SK-N-SH (cell line): Measurements from ENCODE around the gene CAVIN4. TPM values are rescaled to one million over a fixed set of nuclear protein-coding genes. Genes with fewer than 3 reads are reported as not detected.
A peak's percentile ranks its signal among the peaks of the same experiment; 100 is the strongest.

ENCODE experiments used
- CTCF ChIA-PET: fragments of 300-600, 350-600 bp; formaldehyde crosslinking; extraction: SDS; loops from one replicate; lab custom pipeline; 2021; lab: Yijun Ruan, JAX
- POLR2A ChIA-PET: fragments of 350-600 bp; sonication (Branson Sonifier 250); formaldehyde crosslinking; extraction: SDS; loops from one replicate; lab custom pipeline; 2020; ENCODE audit warnings: antibody characterized with exemption, inconsistent platforms; lab: Yijun Ruan, JAX
- DNase-seq: peaks from one replicate; pipeline ENCODE4 v3.0.0; 2012
- H2AFZ ChIP-seq: fragments of 200-600 bp; sonication (generic); 2 replicates; pipeline ENCODE4 v1.8.1; 2016; ENCODE audit warnings: antibody characterized with exemption, mild to moderate bottlenecking, low read depth
- H3F3A ChIP-seq: fragments of 200-600 bp; sonication (generic); replicated peaks from 2 replicates; pipeline ENCODE3; 2016; ENCODE audit warnings: antibody characterized with exemption, mild to moderate bottlenecking; ENCODE audit not compliant: insufficient read depth
- H3K27ac ChIP-seq, 2 experiments: fragments of 200-500 bp in 1 of 2; fragments of 200-600 bp in 1 of 2; sonication (Bioruptor generic) in 1 of 2; sonication (generic), shearing (Covaris generic) in 1 of 2; 2 replicates each; pipeline versions ENCODE4 v1.5.1 to v1.6.1; 2014 to 2016; ENCODE audit warnings: low read depth in 2 of 2, inconsistent platforms in 1 of 2, low read length in 1 of 2, mild to moderate bottlenecking in 1 of 2, mixed read lengths in 1 of 2
- H3K27me3 ChIP-seq: fragments of 200-600 bp; sonication (generic), shearing (Covaris generic); 2 replicates; pipeline ENCODE4 v1.6.1; 2016; ENCODE audit warnings: mixed run types; ENCODE audit not compliant: insufficient read depth
- H3K36me3 ChIP-seq, 2 experiments: fragments of 200-500 bp in 1 of 2; fragments of 200-600 bp in 1 of 2; sonication (Bioruptor generic) in 1 of 2; sonication (generic) in 1 of 2; replicated peaks in 1 of 2; 2 replicates each; pipeline versions ENCODE3 to v1.5.1; 2014 to 2016; ENCODE audit warnings: low read length in 1 of 2, mild to moderate bottlenecking in 1 of 2; ENCODE audit not compliant: insufficient read depth in 2 of 2, control insufficient read depth in 1 of 2
- H3K4me1 ChIP-seq, 2 experiments: fragments of 200-500 bp in 1 of 2; fragments of 200-600 bp in 1 of 2; sonication (Bioruptor generic) in 1 of 2; sonication (generic), shearing (Covaris generic) in 1 of 2; 2 replicates each; pipeline versions ENCODE4 v1.5.1 to v1.6.1; 2014 to 2016; ENCODE audit warnings: low read depth in 1 of 2, low read length in 1 of 2, mixed run types in 1 of 2; ENCODE audit not compliant: insufficient read depth in 2 of 2, control insufficient read depth in 1 of 2
- H3K4me2 ChIP-seq: fragments of 200-600 bp; sonication (generic), shearing (Covaris generic); 2 replicates; pipeline ENCODE4 v1.6.1; 2017; ENCODE audit warnings: mixed run types
- H3K4me3 ChIP-seq, 2 experiments: fragments of 200-500 bp in 1 of 2; fragments of 200-600 bp in 1 of 2; sonication (Bioruptor generic) in 1 of 2; sonication (generic), shearing (Covaris generic) in 1 of 2; 2 replicates each; pipeline versions ENCODE4 v1.5.1 to v1.8.1; 2014 to 2016; ENCODE audit warnings: low read depth in 2 of 2, inconsistent platforms in 1 of 2, low read length in 1 of 2, mild to moderate bottlenecking in 1 of 2, mixed read lengths in 1 of 2, moderate library complexity in 1 of 2
- H3K79me2 ChIP-seq: fragments of 200-600 bp; sonication (generic); 2 replicates; pipeline ENCODE4 v1.8.1; 2017; ENCODE audit warnings: mild to moderate bottlenecking; ENCODE audit not compliant: insufficient read depth
- H3K9ac ChIP-seq: fragments of 200-600 bp; sonication (generic); 2 replicates; pipeline ENCODE4 v1.6.1; 2017; ENCODE audit warnings: mixed run types
- H3K9me2 ChIP-seq: fragments of 200-600 bp; sonication (generic); 2 replicates; pipeline ENCODE4 v1.6.1; 2017; ENCODE audit warnings: mixed run types
- H3K9me3 ChIP-seq: fragments of 200-600 bp; sonication (generic); 2 replicates; pipeline ENCODE4 v1.6.1; 2017; ENCODE audit warnings: mixed run types, mild to moderate bottlenecking, moderate library complexity
- H4K20me1 ChIP-seq: fragments of 200-600 bp; sonication (generic); 2 replicates; pipeline ENCODE4 v1.6.1; 2017; ENCODE audit warnings: mild to moderate bottlenecking, mixed run types; ENCODE audit not compliant: insufficient read depth
- CHD2 ChIP-seq: fragments of 150-350 bp; IDR thresholded peaks from 2 replicates; pipeline ENCODE4 v1.6.1; 2018; ENCODE audit warnings: low read length; ENCODE audit not compliant: partially characterized antibody
- ELF1 ChIP-seq: IDR thresholded peaks from 2 replicates; pipeline ENCODE4 v1.4.0; 2012
- EP300 ChIP-seq, 2 experiments: IDR thresholded peaks; 2 replicates each; pipeline versions ENCODE4 v1.4.0 to v1.6.1; 2012; ENCODE audit warnings: borderline replicate concordance in 1 of 2, low read depth in 1 of 2, low read length in 1 of 2
- FOXJ3 ChIP-seq: sonication (generic); formaldehyde crosslinking; IDR thresholded peaks from 2 replicates; pipeline ENCODE4 v1.5.1; 2020; ENCODE audit warnings: mild to moderate bottlenecking, missing genetic modification reagents
- FOXM1 ChIP-seq: IDR thresholded peaks from 2 replicates; pipeline ENCODE4 v1.4.0; 2012; ENCODE audit warnings: low read depth, mild to moderate bottlenecking
- GABPA ChIP-seq: IDR thresholded peaks from 2 replicates; pipeline ENCODE4 v1.4.0; 2012; ENCODE audit warnings: low read depth, mild to moderate bottlenecking
- GATA2 ChIP-seq: sonication (generic); formaldehyde crosslinking; IDR thresholded peaks from 2 replicates; pipeline ENCODE4 v1.5.0; 2020; ENCODE audit warnings: mild to moderate bottlenecking, missing genetic modification reagents
- MXI1 ChIP-seq: IDR thresholded peaks from 2 replicates; pipeline ENCODE4 v1.6.1; 2012; ENCODE audit warnings: mild to moderate bottlenecking, low read depth, low read length, improper control_type of control experiment
- NRF1 ChIP-seq: IDR thresholded peaks from 2 replicates; pipeline ENCODE4 v1.6.1; 2012; ENCODE audit warnings: low read depth, mild to moderate bottlenecking, low read length
- POLR2AphosphoS5 ChIP-seq: IDR thresholded peaks from 2 replicates; pipeline ENCODE4 v1.6.1; 2012; ENCODE audit warnings: low read depth, low read length
- RAD21 ChIP-seq: IDR thresholded peaks from 2 replicates; pipeline ENCODE4 v1.6.1; 2012; ENCODE audit warnings: mild to moderate bottlenecking, low read length
- RCOR1 ChIP-seq: fragments of 150-350 bp; IDR thresholded peaks from 2 replicates; pipeline ENCODE4 v1.6.1; 2017; ENCODE audit warnings: antibody characterized with exemption, low read length
- RFX5 ChIP-seq: IDR thresholded peaks from 2 replicates; pipeline ENCODE4 v1.6.1; 2012; ENCODE audit warnings: mild to moderate bottlenecking, improper control_type of control experiment, low read length
- RXRA ChIP-seq: IDR thresholded peaks from 2 replicates; pipeline ENCODE4 v1.4.0; 2012; ENCODE audit warnings: low read depth, mild to moderate bottlenecking, borderline replicate concordance
- SMC3 ChIP-seq: IDR thresholded peaks from 2 replicates; pipeline ENCODE4 v1.6.1; 2012; ENCODE audit warnings: low read depth, low read length, improper control_type of control experiment
- TAF1 ChIP-seq: IDR thresholded peaks from 2 replicates; pipeline ENCODE4 v1.6.1; 2012; ENCODE audit warnings: low read depth, mild to moderate bottlenecking, low read length, moderate library complexity, borderline replicate concordance
- TEAD4 ChIP-seq: IDR thresholded peaks from 2 replicates; pipeline ENCODE4 v1.4.0; 2012; ENCODE audit warnings: mild to moderate bottlenecking, borderline replicate concordance; ENCODE audit not compliant: insufficient read depth
- WGBS: methylation state at CpG from one replicate; pipeline ENCODE4 v1.1.6; 2017; ENCODE audit warnings: low lambda C conversion rate; 5-methylcytosine and 5-hydroxymethylcytosine counted together
- polyA plus RNA-seq, 3 experiments: library from polyadenylated mRNA; depleted of rRNA; stranded (reverse); fragments of >200 nt; gene quantifications; 2 replicates each; pipeline ENCODE4 v1.2.3, GENCODE V29; 2012
- TF ChIP-seq, protein P1 (sequence below): fragments of 200-600 bp; sonication (generic); IDR thresholded peaks from 2 replicates; pipeline ENCODE4 v1.6.1; 2017; ENCODE audit warnings: antibody characterized with exemption, mild to moderate bottlenecking, moderate library complexity
- TF ChIP-seq, protein P2 (sequence below): IDR thresholded peaks from 2 replicates; pipeline ENCODE4; 2012
- TF ChIP-seq, protein P3 (sequence below): IDR thresholded peaks from 2 replicates; pipeline ENCODE4 v1.4.0; 2012; ENCODE audit warnings: low read depth

The CAVIN4 gene
- polyA plus RNA-seq, 1 of the 3 experiments (the other 2 are of a cell fraction): 0.54 TPM

DNA sequence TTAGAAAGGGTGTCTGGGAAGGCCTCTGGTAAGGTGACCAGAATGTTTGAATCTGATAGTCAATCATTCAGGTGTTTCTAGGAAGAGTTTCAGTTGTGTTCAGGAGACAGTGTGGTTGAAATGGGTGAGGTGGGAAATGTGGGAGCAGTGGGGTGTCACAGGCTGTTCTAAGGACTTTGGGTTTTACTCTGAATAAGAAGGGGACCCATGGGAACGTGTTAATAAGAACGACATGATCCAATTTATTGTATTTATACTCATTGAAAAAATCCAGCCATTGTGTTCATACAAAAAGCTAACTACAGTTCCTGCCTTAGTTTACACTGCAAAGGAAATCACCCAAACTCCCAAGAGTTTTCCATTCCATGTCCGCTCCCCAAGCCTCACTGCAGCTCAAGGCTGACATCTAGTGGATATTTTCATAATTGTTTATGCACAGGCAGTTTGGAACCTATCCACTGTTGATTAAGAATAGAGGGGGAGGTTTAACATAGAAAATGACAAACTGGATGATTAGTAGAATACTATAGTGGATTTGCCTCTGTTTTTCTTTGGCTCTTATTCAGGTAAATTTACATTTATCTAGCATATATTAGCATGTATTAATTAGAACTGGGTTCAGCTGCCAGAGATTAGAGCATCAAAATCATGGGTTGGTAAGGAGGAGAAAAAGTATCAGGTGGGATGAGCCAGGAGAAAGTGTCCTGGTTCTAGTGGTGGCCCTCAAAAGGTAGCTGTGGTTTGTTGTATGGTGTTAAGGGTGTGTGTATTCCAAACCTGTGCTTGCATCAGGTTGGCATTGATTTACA lies 17.7 kb downstream of the CAVIN4 start:
- H3K9me3 ChIP-seq: no peaks in the 10 kb centered on the region
- H3K4me2 ChIP-seq: no peak overlapping the region
- no peak overlapping the region for H3K9ac ChIP-seq
- TF ChIP-seq RAD21: peak; percentile 99
- no peak for TF ChIP-seq RFX5
- no peak for TF ChIP-seq CHD2
- no peak for TF ChIP-seq FOXM1
- TF ChIP-seq, protein P1, sequence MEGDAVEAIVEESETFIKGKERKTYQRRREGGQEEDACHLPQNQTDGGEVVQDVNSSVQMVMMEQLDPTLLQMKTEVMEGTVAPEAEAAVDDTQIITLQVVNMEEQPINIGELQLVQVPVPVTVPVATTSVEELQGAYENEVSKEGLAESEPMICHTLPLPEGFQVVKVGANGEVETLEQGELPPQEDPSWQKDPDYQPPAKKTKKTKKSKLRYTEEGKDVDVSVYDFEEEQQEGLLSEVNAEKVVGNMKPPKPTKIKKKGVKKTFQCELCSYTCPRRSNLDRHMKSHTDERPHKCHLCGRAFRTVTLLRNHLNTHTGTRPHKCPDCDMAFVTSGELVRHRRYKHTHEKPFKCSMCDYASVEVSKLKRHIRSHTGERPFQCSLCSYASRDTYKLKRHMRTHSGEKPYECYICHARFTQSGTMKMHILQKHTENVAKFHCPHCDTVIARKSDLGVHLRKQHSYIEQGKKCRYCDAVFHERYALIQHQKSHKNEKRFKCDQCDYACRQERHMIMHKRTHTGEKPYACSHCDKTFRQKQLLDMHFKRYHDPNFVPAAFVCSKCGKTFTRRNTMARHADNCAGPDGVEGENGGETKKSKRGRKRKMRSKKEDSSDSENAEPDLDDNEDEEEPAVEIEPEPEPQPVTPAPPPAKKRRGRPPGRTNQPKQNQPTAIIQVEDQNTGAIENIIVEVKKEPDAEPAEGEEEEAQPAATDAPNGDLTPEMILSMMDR: peak; percentile 94
- no peak for TF ChIP-seq POLR2AphosphoS5
- TF ChIP-seq SMC3: peak; percentile 88
- H4K20me1 ChIP-seq: no peaks in the 10 kb centered on the region
- peak; percentile 57 for DNase-seq
- POLR2A ChIA-PET: no interaction called here
- no peak overlapping the region for H3K27ac ChIP-seq
- no peaks in the 10 kb centered on the region for H3K9me2 ChIP-seq
- CTCF ChIA-PET: interaction anchor here (0.7 to 2.1 kb wide), 31 partner anchors 9 to 1620 kb away, joined by 3 to 14 read pairs (median 3); no protein-coding TSS in a partner anchor
- WGBS: 27% methylated on average over 3 of the region's 3 CpGs
- H3K27me3 ChIP-seq: no peaks in the 10 kb centered on the region
- no peaks in the 10 kb centered on the region for H3K36me3 ChIP-seq
- peak overlapping the region; percentile 16; the same call in 1 of the 2 replicates for H2AFZ ChIP-seq
- no peak overlapping the region; a peak in 1 of 4 replicates for H3K4me3 ChIP-seq
- H3K79me2 ChIP-seq: no peaks in the 10 kb centered on the region
- peaks cover 6% of the 10 kb centered on the region for H3F3A ChIP-seq
- peaks cover 9 to 10% of the 10 kb centered on the region in 2 experiments; a peak in 2 of 4 replicates for H3K4me1 ChIP-seq

DNA sequence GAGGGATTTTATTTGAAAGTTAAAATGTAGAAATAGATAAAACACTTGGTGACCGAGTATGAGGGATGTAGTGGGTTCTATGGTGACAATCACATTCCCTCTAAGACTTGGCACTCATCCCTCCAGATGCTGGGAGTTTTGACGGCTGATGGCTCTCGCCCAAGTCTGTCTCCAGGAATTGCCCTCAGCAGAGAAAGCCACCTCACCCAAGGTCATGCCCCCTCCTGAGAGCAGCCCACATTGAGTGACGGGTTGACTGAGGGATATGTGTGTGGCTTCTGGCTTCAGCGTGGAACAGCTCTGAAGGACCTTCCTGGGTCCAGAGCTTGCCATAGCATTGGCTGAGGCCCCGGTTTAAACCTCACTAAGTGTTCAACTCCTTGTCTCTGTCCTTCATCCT lies 19.4 kb downstream of the CAVIN4 start:
- no peaks in the 10 kb centered on the region for H3K9me3 ChIP-seq
- no peak overlapping the region for H3K27ac ChIP-seq
- H3K9me2 ChIP-seq: no peaks in the 10 kb centered on the region
- no peak overlapping the region for H3K4me3 ChIP-seq
- DNase-seq: no peak
- H4K20me1 ChIP-seq: no peaks in the 10 kb centered on the region
- H3K79me2 ChIP-seq: no peaks in the 10 kb centered on the region
- 29% methylated on average over 5 of the region's 6 CpGs for whole genome bisulfite sequencing
- no peak overlapping the region for H3K9ac ChIP-seq
- H3K4me1 ChIP-seq: peaks cover 0 to 9% of the 10 kb centered on the region in 2 experiments; a peak in 1 of 4 replicates
- H2AFZ ChIP-seq: no peak overlapping the region
- no peaks in the 10 kb centered on the region for H3K27me3 ChIP-seq
- H3F3A ChIP-seq: no peaks in the 10 kb centered on the region
- H3K4me2 ChIP-seq: no peak overlapping the region
- ChIA-PET POLR2A (no interaction called here), CTCF (interaction anchor here (1.2 to 2.1 kb wide), 10 partner anchors 10 to 1412 kb away, joined by 3 to 14 read pairs (median 6); no protein-coding TSS in a partner anchor)
- no peaks in the 10 kb centered on the region for H3K36me3 ChIP-seq
- TF ChIP-seq, protein P2, sequence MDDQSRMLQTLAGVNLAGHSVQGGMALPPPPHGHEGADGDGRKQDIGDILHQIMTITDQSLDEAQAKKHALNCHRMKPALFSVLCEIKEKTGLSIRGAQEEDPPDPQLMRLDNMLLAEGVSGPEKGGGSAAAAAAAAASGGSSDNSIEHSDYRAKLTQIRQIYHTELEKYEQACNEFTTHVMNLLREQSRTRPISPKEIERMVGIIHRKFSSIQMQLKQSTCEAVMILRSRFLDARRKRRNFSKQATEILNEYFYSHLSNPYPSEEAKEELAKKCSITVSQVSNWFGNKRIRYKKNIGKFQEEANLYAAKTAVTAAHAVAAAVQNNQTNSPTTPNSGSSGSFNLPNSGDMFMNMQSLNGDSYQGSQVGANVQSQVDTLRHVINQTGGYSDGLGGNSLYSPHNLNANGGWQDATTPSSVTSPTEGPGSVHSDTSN: no peak
- TF ChIP-seq FOXJ3 (CRISPR knock-in tag) (no peak), RXRA (no peak), TAF1 (no peak), NRF1 (no peak), EP300 (IDR thresholded peaks at IDR 0.05; ENCODE audit: borderline replicate concordance in 1 of 2, low read depth in 1 of 2, low read length in 1 of 2) (no peak), CHD2 (no peak), FOXM1 (no peak), RAD21 (no peak), ELF1 (no peak), MXI1 (no peak), POLR2AphosphoS5 (no peak), TEAD4 (no peak), GATA2 (CRISPR knock-in tag) (no peak), RFX5 (no peak), RCOR1 (no peak), GABPA (no peak)
- TF ChIP-seq, protein P3, sequence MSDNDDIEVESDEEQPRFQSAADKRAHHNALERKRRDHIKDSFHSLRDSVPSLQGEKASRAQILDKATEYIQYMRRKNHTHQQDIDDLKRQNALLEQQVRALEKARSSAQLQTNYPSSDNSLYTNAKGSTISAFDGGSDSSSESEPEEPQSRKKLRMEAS: no peak
